Stimulated activated CD8-positive, alpha-beta memory T cell treated with anti-CD3 and anti-CD28 coated beads, Interleukin-12 subunit alpha, Interleukin-12 subunit beta, amount 100 ng/mL, for 24 hours (primary cell): ENCODE data around the gene FRK.

Experiments used
- DNase-seq: peaks from one replicate; pipeline ENCODE4 v3.0.0-alpha.2; 2020; ENCODE audit errors: extremely low read depth

FRK gene

GRCh38 chr6:116035616-116036015 lies 25.1 kb downstream of the FRK start:
- no peak for DNase-seq

GRCh38 chr6:116034327-116034726 lies 26.4 kb downstream of the FRK start:
- DNase-seq, result no peak

GRCh38 chr6:116033687-116034303 lies 26.9 kb downstream of the FRK start:
- no peak for DNase-seq

- DNase-seq, result no peak
These were observed 29.9 kb downstream of the FRK start for GRCh38 chr6:116030770-116031169.

- DNase-seq, result no peak
These were observed 31.2 kb downstream of the FRK start for GRCh38 chr6:116029535-116029934.

- DNase-seq, result no peak
These were observed 32.5 kb downstream of the FRK start for GRCh38 chr6:116028233-116028632.

- DNase-seq, result no peak
These were observed 32.9 kb downstream of the FRK start for GRCh38 chr6:116027801-116028200.

GRCh38 chr6:116025405-116025804 lies 35.3 kb downstream of the FRK start:
- DNase-seq, result no peak

- no peak for DNase-seq
These were observed 37.7 kb downstream of the FRK start for GRCh38 chr6:116022841-116023445.

GRCh38 chr6:116020738-116021137 lies 40.0 kb downstream of the FRK start:
- no peak for DNase-seq

GRCh38 chr6:116019428-116019827 lies 41.3 kb downstream of the FRK start:
- DNase-seq, result no peak

- DNase-seq, result no peak
These were observed 41.7 kb downstream of the FRK start for GRCh38 chr6:116018976-116019375.

GRCh38 chr6:116017546-116018295 lies 43.0 kb downstream of the FRK start:
- DNase-seq, result no peak

GRCh38 chr6:116016846-116017545 lies 43.7 kb downstream of the FRK start:
- no peak for DNase-seq

- DNase-seq, result no peak
These were observed 44.7 kb downstream of the FRK start for GRCh38 chr6:116015983-116016382.

GRCh38 chr6:116015561-116015960 lies 45.1 kb downstream of the FRK start:
- DNase-seq, result no peak

- DNase-seq, result no peak
These were observed 47.7 kb downstream of the FRK start for GRCh38 chr6:116012951-116013350.

GRCh38 chr6:116012471-116012949 lies 48.2 kb downstream of the FRK start:
- DNase-seq, result no peak

GRCh38 chr6:116011520-116011919 lies 49.2 kb downstream of the FRK start:
- DNase-seq, result no peak

- no peak for DNase-seq
These were observed 49.8 kb downstream of the FRK start for GRCh38 chr6:116010790-116011401.

- no peak for DNase-seq
These were observed 50.3 kb downstream of the FRK start for GRCh38 chr6:116010386-116010785.
